ENCODE results near the gene TBC1D32.

DNA sequence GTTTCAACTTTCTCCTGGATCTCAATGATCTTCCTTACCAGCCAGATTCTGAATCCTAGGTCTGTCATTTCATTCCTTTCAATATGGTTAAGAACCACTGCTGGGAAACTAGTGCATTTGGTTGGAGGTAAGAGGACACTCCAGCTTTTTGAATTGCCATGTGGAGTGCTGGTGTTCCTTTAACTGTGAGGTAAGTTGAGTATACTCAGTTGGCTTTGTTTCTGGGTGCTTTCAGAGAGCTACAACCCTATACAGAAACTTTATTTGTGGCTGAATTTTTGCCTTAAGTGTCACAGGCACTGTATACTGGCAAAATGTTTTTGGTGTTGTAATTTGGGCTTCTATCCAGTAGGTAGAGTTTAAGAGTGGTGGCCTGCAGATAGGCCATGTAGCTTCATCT, 175.8 kb downstream of the TBC1D32 start:
- TF ChIP-seq POLR2A (IDR thresholded peaks at IDR 0.05; ENCODE audit: low read length) (no peak), GATA1 (IDR thresholded peaks at IDR 0.05; ENCODE audit: low read depth, low read length) (no peak)
